Glutamatergic neuron (in vitro differentiated cells): ENCODE measurements around the gene RIMOC1. TPM values are rescaled to one million over a fixed set of nuclear protein-coding genes. Genes with fewer than 3 reads are reported as not detected.

Source experiments
- DNase-seq: peaks from one replicate; pipeline ENCODE4 v3.0.0; 2022
- H3K27ac Mint-ChIP-seq: one replicate; pipeline ENCODE4 v1.8.0; 2020; ENCODE audit warnings: mild to moderate bottlenecking, mixed read lengths, inconsistent platforms; ENCODE audit not compliant: unreplicated experiment
- H3K27me3 Mint-ChIP-seq: one replicate; pipeline ENCODE4 v1.8.0; 2020; ENCODE audit warnings: mild to moderate bottlenecking, moderate library complexity, mixed read lengths, inconsistent platforms; ENCODE audit not compliant: unreplicated experiment
- H3K36me3 Mint-ChIP-seq: one replicate; pipeline ENCODE4 v1.8.0; 2020; ENCODE audit warnings: mild to moderate bottlenecking, mixed read lengths, inconsistent platforms; ENCODE audit not compliant: unreplicated experiment
- H3K4me1 Mint-ChIP-seq: one replicate; pipeline ENCODE4 v1.8.0; 2020; ENCODE audit warnings: mild to moderate bottlenecking, low read depth, mixed read lengths, inconsistent platforms; ENCODE audit not compliant: unreplicated experiment
- H3K4me3 Mint-ChIP-seq: one replicate; pipeline ENCODE4 v1.8.0; 2020; ENCODE audit warnings: mild to moderate bottlenecking, mixed read lengths, inconsistent platforms; ENCODE audit not compliant: unreplicated experiment
- H3K9me3 Mint-ChIP-seq: one replicate; pipeline ENCODE4 v1.8.0; 2020; ENCODE audit warnings: mild to moderate bottlenecking, moderate library complexity, mixed read lengths, inconsistent platforms; ENCODE audit not compliant: unreplicated experiment
- total RNA-seq: library from RNA; stranded (reverse); fragmentation: NEBNext Ultra II Directional; extraction: Animal tissue kit (Norgen Biotek cat#: 25700); gene quantifications from one replicate; pipeline ENCODE4 v1.2.1, GENCODE V29; 2021; ENCODE audit not compliant: unreplicated experiment
- TF ChIP-seq, protein P1 (sequence below): fragments of 200-600 bp; sonication (generic); IDR thresholded peaks from one replicate; pipeline ENCODE4 v1.5.0; 2021; ENCODE audit not compliant: partially characterized antibody, unreplicated experiment

The RIMOC1 gene
- total RNA-seq, 1 donor from 2014 or later: 45.5 TPM

DNA sequence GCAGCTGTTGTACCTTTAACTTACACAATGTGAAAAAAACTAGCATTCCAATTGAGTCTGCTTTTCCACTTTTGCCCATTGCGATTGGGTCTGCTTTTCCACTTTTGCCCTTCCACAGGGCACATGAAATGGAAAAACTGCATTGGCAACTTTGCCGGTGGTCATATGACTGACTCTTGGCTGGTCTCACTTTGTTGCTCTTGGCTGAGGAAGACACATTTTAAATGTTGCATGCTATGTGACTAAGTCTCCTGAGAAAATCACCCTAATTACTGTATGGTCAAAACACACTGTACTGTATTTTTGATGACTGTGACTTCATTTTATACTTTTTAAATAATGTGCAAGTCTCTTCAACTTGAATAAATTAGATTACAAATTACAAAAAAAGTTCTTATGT, 32.3 kb upstream of the RIMOC1 start:
- no peaks in the 10 kb centered on the region for H3K36me3 Mint-ChIP-seq
- no peaks in the 10 kb centered on the region for H3K27me3 Mint-ChIP-seq
- DNase-seq: no peak
- TF ChIP-seq, protein P1, sequence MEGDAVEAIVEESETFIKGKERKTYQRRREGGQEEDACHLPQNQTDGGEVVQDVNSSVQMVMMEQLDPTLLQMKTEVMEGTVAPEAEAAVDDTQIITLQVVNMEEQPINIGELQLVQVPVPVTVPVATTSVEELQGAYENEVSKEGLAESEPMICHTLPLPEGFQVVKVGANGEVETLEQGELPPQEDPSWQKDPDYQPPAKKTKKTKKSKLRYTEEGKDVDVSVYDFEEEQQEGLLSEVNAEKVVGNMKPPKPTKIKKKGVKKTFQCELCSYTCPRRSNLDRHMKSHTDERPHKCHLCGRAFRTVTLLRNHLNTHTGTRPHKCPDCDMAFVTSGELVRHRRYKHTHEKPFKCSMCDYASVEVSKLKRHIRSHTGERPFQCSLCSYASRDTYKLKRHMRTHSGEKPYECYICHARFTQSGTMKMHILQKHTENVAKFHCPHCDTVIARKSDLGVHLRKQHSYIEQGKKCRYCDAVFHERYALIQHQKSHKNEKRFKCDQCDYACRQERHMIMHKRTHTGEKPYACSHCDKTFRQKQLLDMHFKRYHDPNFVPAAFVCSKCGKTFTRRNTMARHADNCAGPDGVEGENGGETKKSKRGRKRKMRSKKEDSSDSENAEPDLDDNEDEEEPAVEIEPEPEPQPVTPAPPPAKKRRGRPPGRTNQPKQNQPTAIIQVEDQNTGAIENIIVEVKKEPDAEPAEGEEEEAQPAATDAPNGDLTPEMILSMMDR: no peak
- H3K27ac Mint-ChIP-seq: no peak overlapping the region
- H3K9me3 Mint-ChIP-seq: peaks cover 7% of the 10 kb centered on the region
- no peak overlapping the region for H3K4me3 Mint-ChIP-seq
- H3K4me1 Mint-ChIP-seq: peaks cover 6% of the 10 kb centered on the region

DNA sequence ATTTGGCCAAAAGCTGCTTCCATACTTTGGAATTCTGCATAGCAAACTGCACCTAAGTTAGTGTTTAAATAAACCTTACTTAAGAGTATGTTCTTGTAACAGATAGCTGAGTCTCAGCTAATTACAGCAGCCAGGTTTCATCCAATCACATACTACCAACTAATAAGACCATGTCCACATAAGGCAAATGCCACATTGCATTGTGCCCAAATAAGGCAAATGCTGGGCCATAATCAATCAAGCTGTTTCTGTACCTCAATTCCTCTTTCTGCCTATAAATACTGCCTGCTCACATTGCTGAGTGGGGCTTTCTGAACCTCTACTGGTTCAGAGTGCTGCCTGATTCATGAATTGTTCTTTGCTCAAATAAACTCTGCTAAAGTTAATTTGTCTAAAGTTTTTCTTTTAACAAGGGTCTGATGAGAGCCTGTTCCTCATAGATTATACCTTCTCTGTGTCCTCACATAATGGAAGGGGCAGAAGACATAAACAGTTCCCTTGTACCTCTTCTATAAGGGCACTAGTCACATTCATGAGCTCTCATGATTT, 29.6 kb upstream of the RIMOC1 start:
- H3K9me3 Mint-ChIP-seq: peaks cover 2% of the 10 kb centered on the region
- H3K4me3 Mint-ChIP-seq: no peak overlapping the region
- TF ChIP-seq, protein P1: no peak
- no peaks in the 10 kb centered on the region for H3K36me3 Mint-ChIP-seq
- H3K4me1 Mint-ChIP-seq: peaks cover 4% of the 10 kb centered on the region
- no peaks in the 10 kb centered on the region for H3K27me3 Mint-ChIP-seq
- no peak overlapping the region for H3K27ac Mint-ChIP-seq
- DNase-seq: no peak

DNA sequence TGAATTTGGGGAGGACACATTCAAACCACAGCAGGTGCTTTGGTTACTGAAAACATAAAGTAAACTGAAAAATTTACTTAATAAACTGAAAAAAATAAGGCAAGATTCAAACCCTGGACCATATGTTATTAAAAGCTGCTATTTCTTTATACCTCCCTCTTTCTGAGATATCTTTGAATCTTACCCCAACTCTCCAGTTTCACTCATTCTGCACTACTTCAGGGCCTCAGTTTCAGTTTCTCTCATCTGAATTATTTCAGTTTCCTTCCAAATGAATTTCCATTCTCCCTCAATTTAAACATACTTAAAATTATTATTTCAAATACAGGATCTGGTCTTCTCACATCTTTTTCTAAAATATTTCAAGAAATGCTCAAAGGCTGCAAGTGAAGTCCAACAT, 29.0 kb upstream of the RIMOC1 start:
- H3K9me3 Mint-ChIP-seq: peaks cover 2% of the 10 kb centered on the region
- H3K27ac Mint-ChIP-seq: no peak overlapping the region
- H3K4me3 Mint-ChIP-seq: no peak overlapping the region
- no peaks in the 10 kb centered on the region for H3K36me3 Mint-ChIP-seq
- DNase-seq: no peak
- TF ChIP-seq, protein P1: no peak
- no peaks in the 10 kb centered on the region for H3K27me3 Mint-ChIP-seq
- H3K4me1 Mint-ChIP-seq: peaks cover 4% of the 10 kb centered on the region

DNA sequence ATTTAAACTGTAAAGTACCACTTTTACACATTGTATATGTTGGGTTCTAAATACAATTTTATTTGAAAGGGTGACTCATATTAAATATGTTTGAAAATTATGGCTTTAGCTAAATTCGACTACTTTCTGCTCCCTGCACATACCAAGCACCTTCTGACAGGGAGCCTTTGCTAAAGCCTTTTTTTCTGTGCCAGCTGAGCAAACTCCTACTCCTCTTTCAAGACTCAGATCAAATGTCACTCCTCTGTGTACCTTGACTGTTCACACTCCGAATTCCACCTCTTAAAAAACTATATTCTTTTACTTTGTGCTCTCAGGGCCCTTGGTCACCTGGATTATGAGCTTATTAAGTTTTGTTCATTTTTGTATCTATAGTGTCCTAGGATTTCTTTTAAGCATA, 27.5 kb upstream of the RIMOC1 start:
- no peak overlapping the region for H3K27ac Mint-ChIP-seq
- H3K36me3 Mint-ChIP-seq: no peaks in the 10 kb centered on the region
- TF ChIP-seq, protein P1: no peak
- H3K9me3 Mint-ChIP-seq: no peaks in the 10 kb centered on the region
- no peak overlapping the region for H3K4me3 Mint-ChIP-seq
- no peaks in the 10 kb centered on the region for H3K27me3 Mint-ChIP-seq
- H3K4me1 Mint-ChIP-seq: no peaks in the 10 kb centered on the region
- no peak for DNase-seq

DNA sequence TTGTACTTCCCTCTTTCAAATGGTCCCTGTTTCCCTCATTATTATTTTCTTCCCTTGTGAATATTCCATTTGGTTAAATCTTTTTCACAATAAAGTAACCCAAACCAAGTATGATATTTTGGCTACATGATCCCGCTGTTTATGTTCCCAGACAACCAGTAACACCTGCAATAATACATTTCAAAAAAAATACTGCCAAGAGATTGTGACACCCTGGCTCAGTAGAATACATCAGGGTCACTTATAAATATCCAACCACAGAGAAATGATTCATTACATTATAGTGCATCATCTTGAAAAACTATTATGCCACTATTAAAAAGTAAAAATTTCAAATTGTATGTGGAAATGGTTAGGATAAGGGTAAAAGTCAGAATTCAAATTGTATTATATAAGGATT, 26.7 kb upstream of the RIMOC1 start:
- TF ChIP-seq, protein P1: no peak
- Mint-ChIP-seq H3K4me1 (no peaks in the 10 kb centered on the region), H3K27me3 (no peaks in the 10 kb centered on the region), H3K9me3 (no peaks in the 10 kb centered on the region), H3K36me3 (no peaks in the 10 kb centered on the region), H3K4me3 (no peak overlapping the region), H3K27ac (no peak overlapping the region)
- no peak for DNase-seq
